Panc1 (cell line): ENCODE results near the gene RNF4. TPM values are rescaled to one million over a fixed set of nuclear protein-coding genes. Genes with fewer than 3 reads are reported as not detected.
A peak's percentile ranks its signal among the peaks of the same experiment; 100 is the strongest.

ENCODE experiments used
- ATAC-seq: fragments of 200-7000 bp; cut with Tn5 transposase; 2 replicates; pipeline ENCODE4 v1.9.1; 2020; ENCODE audit warnings: mild to moderate bottlenecking, moderate library complexity
- BruUV-seq: library from RNA; stranded (reverse); fragments of 400-500 nt; replicated peaks from 2 replicates; lab custom pipeline; 2021; lab: Mats Ljungman, UMichigan
- CTCF ChIA-PET: fragments of 300-600 bp; sonication (Branson Sonifier 250); formaldehyde crosslinking; loops from one replicate; lab custom pipeline; 2022; ENCODE audit warnings: antibody characterized with exemption; lab: Charles Lee
- POLR2A ChIA-PET: fragments of 300-600 bp; sonication (Branson Sonifier 250); formaldehyde crosslinking; loops from one replicate; lab custom pipeline; 2022; ENCODE audit warnings: antibody characterized with exemption; lab: Charles Lee
- DNase-seq: peaks from one replicate; pipeline ENCODE4 v3.0.0-alpha.2; 2010; ENCODE audit warnings: low read depth, low spot score
- H3K27ac ChIP-seq: 2 replicates; pipeline ENCODE4 v1.5.1; 2011; ENCODE audit warnings: mild to moderate bottlenecking, low read length, inconsistent platforms
- H3K27me3 ChIP-seq: fragments of 200-500 bp; sonication (Bioruptor generic); 2 replicates; pipeline ENCODE4 v1.6.0; 2014; ENCODE audit warnings: low read length, inconsistent platforms; ENCODE audit not compliant: control insufficient read depth, insufficient read depth
- H3K36me3 ChIP-seq: fragments of 200-500 bp; sonication (Bioruptor generic); 2 replicates; pipeline ENCODE4 v1.5.1; 2014; ENCODE audit warnings: inconsistent platforms, mild to moderate bottlenecking, low read length, moderate library complexity; ENCODE audit not compliant: control insufficient read depth, insufficient read depth
- H3K4me1 ChIP-seq: 2 replicates; pipeline ENCODE4 v1.5.1; 2011; ENCODE audit warnings: inconsistent platforms, mild to moderate bottlenecking, low read length, moderate library complexity; ENCODE audit not compliant: control insufficient read depth, insufficient read depth
- H3K4me3 ChIP-seq, 2 experiments: 2 replicates each; pipeline ENCODE4 v1.5.1; 2011 to 2012; ENCODE audit warnings: low read depth in 2 of 2, low read length in 2 of 2, mild to moderate bottlenecking in 2 of 2, inconsistent platforms in 1 of 2, moderate library complexity in 1 of 2
- H3K9me3 ChIP-seq: fragments of 200-500 bp; sonication (Bioruptor generic); 2 replicates; pipeline ENCODE4 v1.5.1; 2014; ENCODE audit warnings: low read depth, mild to moderate bottlenecking, inconsistent platforms, low read length, moderate library complexity; ENCODE audit not compliant: control insufficient read depth, insufficient read depth
- CTCF ChIP-seq: fragments of 450-650 bp; IDR thresholded peaks from 2 replicates; pipeline ENCODE4 v1.5.1; 2017; ENCODE audit warnings: mild to moderate bottlenecking
- POLR2AphosphoS5 ChIP-seq: IDR thresholded peaks from 2 replicates; pipeline ENCODE4 v1.6.1; 2012; ENCODE audit warnings: mild to moderate bottlenecking, low read depth, low read length, moderate library complexity
- SIN3A ChIP-seq: IDR thresholded peaks from 2 replicates; pipeline ENCODE4 v1.6.1; 2012; ENCODE audit warnings: low read depth, mild to moderate bottlenecking, low read length, moderate library complexity, borderline replicate concordance; ENCODE audit not compliant: insufficient read depth
- TCF7L2 ChIP-seq: IDR thresholded peaks from 2 replicates; pipeline ENCODE4 v1.6.1; 2011; ENCODE audit warnings: mild to moderate bottlenecking, low read depth, low read length, inconsistent platforms
- in situ Hi-C: cut with HindIII; loops from 2 replicates; pipeline ENCODE4 v1.10.0; 2016; ENCODE audit warnings: low sequenced_read_pairs, low pct_unique_long_range_greater_than_20kb
- intact Hi-C: fragments of 100-400 bp; cut with micrococcal nuclease; formaldehyde crosslinking; loops from one replicate; pipeline ENCODE4 v1.10.0; 2022; ENCODE audit not compliant: unreplicated experiment
- total RNA-seq: library from RNA; stranded (reverse); gene quantifications from one replicate; pipeline ENCODE4 v1.2.1, GENCODE V29; 2021; ENCODE audit not compliant: unreplicated experiment
- TF ChIP-seq, protein P1 (sequence below), 2 experiments: IDR thresholded peaks; 2 replicates each; pipeline ENCODE4 v1.6.1; 2011 to 2012; ENCODE audit warnings: low read depth in 2 of 2, control low read depth in 1 of 2, low read length in 1 of 2, mild to moderate bottlenecking in 1 of 2, moderate library complexity in 1 of 2; ENCODE audit not compliant: insufficient read depth in 1 of 2

The RNF4 gene
- total RNA-seq, 1 experiment from 2014 or later = 55.0 TPM

- H3K9me3 ChIP-seq = no peaks in the 10 kb centered on the region
- ChIA-PET POLR2A (no interaction called here), CTCF (no interaction called here)
- no peaks in the 10 kb centered on the region; the same call in 1 of the 2 replicates for H3K4me1 ChIP-seq
- BruUV-seq = no TSS peak
- ATAC-seq = no peak
- DNase-seq = no peak
- H3K27ac ChIP-seq = no peak overlapping the region
- TF ChIP-seq SIN3A (no peak), TCF7L2 (no peak), POLR2AphosphoS5 (no peak), CTCF (no peak)
- TF ChIP-seq, protein P1, sequence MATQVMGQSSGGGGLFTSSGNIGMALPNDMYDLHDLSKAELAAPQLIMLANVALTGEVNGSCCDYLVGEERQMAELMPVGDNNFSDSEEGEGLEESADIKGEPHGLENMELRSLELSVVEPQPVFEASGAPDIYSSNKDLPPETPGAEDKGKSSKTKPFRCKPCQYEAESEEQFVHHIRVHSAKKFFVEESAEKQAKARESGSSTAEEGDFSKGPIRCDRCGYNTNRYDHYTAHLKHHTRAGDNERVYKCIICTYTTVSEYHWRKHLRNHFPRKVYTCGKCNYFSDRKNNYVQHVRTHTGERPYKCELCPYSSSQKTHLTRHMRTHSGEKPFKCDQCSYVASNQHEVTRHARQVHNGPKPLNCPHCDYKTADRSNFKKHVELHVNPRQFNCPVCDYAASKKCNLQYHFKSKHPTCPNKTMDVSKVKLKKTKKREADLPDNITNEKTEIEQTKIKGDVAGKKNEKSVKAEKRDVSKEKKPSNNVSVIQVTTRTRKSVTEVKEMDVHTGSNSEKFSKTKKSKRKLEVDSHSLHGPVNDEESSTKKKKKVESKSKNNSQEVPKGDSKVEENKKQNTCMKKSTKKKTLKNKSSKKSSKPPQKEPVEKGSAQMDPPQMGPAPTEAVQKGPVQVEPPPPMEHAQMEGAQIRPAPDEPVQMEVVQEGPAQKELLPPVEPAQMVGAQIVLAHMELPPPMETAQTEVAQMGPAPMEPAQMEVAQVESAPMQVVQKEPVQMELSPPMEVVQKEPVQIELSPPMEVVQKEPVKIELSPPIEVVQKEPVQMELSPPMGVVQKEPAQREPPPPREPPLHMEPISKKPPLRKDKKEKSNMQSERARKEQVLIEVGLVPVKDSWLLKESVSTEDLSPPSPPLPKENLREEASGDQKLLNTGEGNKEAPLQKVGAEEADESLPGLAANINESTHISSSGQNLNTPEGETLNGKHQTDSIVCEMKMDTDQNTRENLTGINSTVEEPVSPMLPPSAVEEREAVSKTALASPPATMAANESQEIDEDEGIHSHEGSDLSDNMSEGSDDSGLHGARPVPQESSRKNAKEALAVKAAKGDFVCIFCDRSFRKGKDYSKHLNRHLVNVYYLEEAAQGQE (IDR thresholded peaks at IDR 0.05; ENCODE audit: insufficient read depth in 1 of 2, low read depth in 2 of 2, low read length in 1 of 2) = no peak
- H3K27me3 ChIP-seq = no peaks in the 10 kb centered on the region
- in situ Hi-C loops = no loop called here
- intact Hi-C loops = no loop called here
- H3K36me3 ChIP-seq = no peaks in the 10 kb centered on the region; the same call in 1 of the 2 replicates
- no peak overlapping the region for H3K4me3 ChIP-seq
Observed at GRCh38 chr4:2486981-2487380, 18.1 kb downstream of the RNF4 start.

DNA sequence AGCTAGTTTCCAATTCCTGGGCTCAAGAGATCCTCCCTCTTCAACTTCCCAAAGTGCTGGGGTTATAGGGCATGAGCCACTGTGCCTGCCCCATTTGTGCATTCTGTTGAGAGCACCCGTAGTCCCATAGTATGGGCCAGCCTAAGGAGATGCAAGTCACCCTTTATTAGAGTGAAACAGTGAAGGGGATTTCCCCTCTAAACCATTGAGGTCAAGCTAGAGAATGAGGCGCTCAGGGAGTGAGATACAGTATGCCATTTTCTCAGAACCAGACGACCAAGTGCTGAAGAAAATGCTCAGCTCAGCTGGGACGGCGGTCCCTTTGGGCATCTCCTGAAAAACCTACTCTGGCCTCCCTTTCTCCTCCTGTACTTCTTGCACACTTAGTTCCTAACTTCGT lies 18.7 kb downstream of the RNF4 start:
- Histone ChIP-seq H3K27ac (no peak overlapping the region), H3K4me3 (no peak overlapping the region), H3K9me3 (no peaks in the 10 kb centered on the region), H3K4me1 (no peaks in the 10 kb centered on the region; the same call in 1 of the 2 replicates), H3K36me3 (no peaks in the 10 kb centered on the region; the same call in 1 of the 2 replicates), H3K27me3 (no peaks in the 10 kb centered on the region)
- TF ChIP-seq SIN3A (no peak), POLR2AphosphoS5 (no peak), CTCF (no peak), TCF7L2 (no peak)
- TF ChIP-seq, protein P1 (IDR thresholded peaks at IDR 0.05; ENCODE audit: insufficient read depth in 1 of 2, low read depth in 2 of 2, low read length in 1 of 2) = no peak
- in situ Hi-C loops (no loop called here), intact Hi-C loops (no loop called here)
- CTCF ChIA-PET = no interaction called here
- ATAC-seq (peak; percentile 22; the same call in 1 of the 2 replicates), DNase-seq (no peak)
- no TSS peak for BruUV-seq
- POLR2A ChIA-PET = no interaction called here
